HCT116 (cell line): ENCODE measurements around the gene RHOH. TPM values are rescaled to one million over a fixed set of nuclear protein-coding genes. Genes with fewer than 3 reads are reported as not detected.

ENCODE experiments used
- ATAC-seq: fragments of 200-7000 bp; cut with Tn5 transposase; 2 replicates; pipeline ENCODE4 v1.9.1; 2020; ENCODE audit warnings: mild to moderate bottlenecking, moderate library complexity
- BruUV-seq: library from RNA; stranded (reverse); fragments of 400-500 nt; replicated peaks from 2 replicates; lab custom pipeline; 2021; lab: Mats Ljungman, UMichigan
- CTCF ChIA-PET: fragments of 300-600 bp; sonication (Branson Sonifier 250); formaldehyde crosslinking; loops from one replicate; lab custom pipeline; 2021; ENCODE audit warnings: antibody characterized with exemption; lab: Charles Lee
- POLR2A ChIA-PET: fragments of 300-600, 350-600 bp; sonication (Branson Sonifier 250); formaldehyde crosslinking; loops from one replicate; lab custom pipeline; 2021; ENCODE audit warnings: antibody characterized with exemption; lab: Charles Lee
- RAD21 ChIA-PET, 2 experiments: fragments of 300-600 bp; sonication (Branson Sonifier 250); formaldehyde crosslinking; loops; one replicate each; lab custom pipeline; 2023; ENCODE audit warnings: low total read pairs in 2 of 2; ENCODE audit not compliant: uncharacterized antibody in 2 of 2, unreplicated experiment in 2 of 2, low non-redundant PET in 1 of 2; lab: Charles Lee
- DNase-seq: peaks from one replicate; pipeline ENCODE4 v3.0.0-alpha.2; 2010; ENCODE audit warnings: low read depth, low spot score
- H2AFZ ChIP-seq: fragments of 200-600 bp; shearing (Covaris generic), sonication (generic); 2 replicates; pipeline ENCODE4 v1.6.1; 2017; ENCODE audit warnings: low read depth, mixed run types, mixed read lengths, antibody characterized with exemption, low read length; ENCODE audit not compliant: poor library complexity, severe bottlenecking
- H3K27ac ChIP-seq: 2 replicates; pipeline ENCODE4 v1.5.1; 2012; ENCODE audit warnings: low read depth, low read length
- H3K27me3 ChIP-seq: fragments of 200-600 bp; sonication (generic); 2 replicates; pipeline ENCODE4 v1.6.1; 2016; ENCODE audit warnings: mixed run types, low read length, mixed read lengths; ENCODE audit not compliant: insufficient read depth
- H3K36me3 ChIP-seq, 2 experiments: fragments of 200-500 bp in 1 of 2; fragments of 200-600 bp in 1 of 2; sonication (Bioruptor generic) in 1 of 2; sonication (generic) in 1 of 2; 2 replicates each; pipeline versions ENCODE4 v1.5.1 to v1.6.1; 2014 to 2016; ENCODE audit warnings: low read length in 2 of 2, inconsistent platforms in 1 of 2, mixed read lengths in 1 of 2, mixed run types in 1 of 2; ENCODE audit not compliant: insufficient read depth in 2 of 2, control insufficient read depth in 1 of 2
- H3K4me1 ChIP-seq, 2 experiments: fragments of 200-600 bp in 1 of 2; sonication (generic) in 1 of 2; 2 replicates each; pipeline versions ENCODE4 v1.5.1 to v1.6.1; 2012 to 2017; ENCODE audit warnings: low read length in 2 of 2, inconsistent platforms in 1 of 2, mild to moderate bottlenecking in 1 of 2, mixed read lengths in 1 of 2, mixed run types in 1 of 2, moderate library complexity in 1 of 2; ENCODE audit not compliant: insufficient read depth in 2 of 2, control insufficient read depth in 1 of 2
- H3K4me2 ChIP-seq: fragments of 200-600 bp; sonication (generic); 2 replicates; pipeline ENCODE4 v1.6.1; 2017; ENCODE audit warnings: mixed run types, low read length, mixed read lengths
- H3K4me3 ChIP-seq, 2 experiments: fragments of 200-600 bp in 1 of 2; sonication (generic) in 1 of 2; replicated peaks in 1 of 2; 2 replicates each; pipeline ENCODE4 v1.5.1; 2011 to 2016; ENCODE audit warnings: low read length in 2 of 2, control low read depth in 1 of 2, low read depth in 1 of 2, mild to moderate bottlenecking in 1 of 2, mixed read lengths in 1 of 2, mixed run types in 1 of 2
- H3K79me2 ChIP-seq: fragments of 200-600 bp; sonication (generic); 2 replicates; pipeline ENCODE4 v1.6.1; 2017; ENCODE audit warnings: mild to moderate bottlenecking, mixed run types, low read length, moderate library complexity, mixed read lengths; ENCODE audit not compliant: insufficient read depth
- H3K9ac ChIP-seq: fragments of 200-600 bp; sonication (generic); 2 replicates; pipeline ENCODE4 v1.6.1; 2016; ENCODE audit warnings: low read length, mixed read lengths
- H3K9me2 ChIP-seq: fragments of 200-600 bp; sonication (generic), shearing (Covaris generic); 2 replicates; pipeline ENCODE4 v1.6.1; 2017; ENCODE audit warnings: mixed run types, mild to moderate bottlenecking, moderate library complexity; ENCODE audit not compliant: insufficient read depth
- H3K9me3 ChIP-seq, 2 experiments: fragments of 200-500 bp in 1 of 2; fragments of 200-600 bp in 1 of 2; sonication (Bioruptor generic) in 1 of 2; sonication (generic) in 1 of 2; 2 replicates each; pipeline ENCODE4 v1.6.1; 2014 to 2017; ENCODE audit warnings: low read length in 2 of 2, mixed read lengths in 2 of 2, inconsistent platforms in 1 of 2, low read depth in 1 of 2, mild to moderate bottlenecking in 1 of 2, mixed run types in 1 of 2, moderate library complexity in 1 of 2; ENCODE audit not compliant: control insufficient read depth in 1 of 2, insufficient read depth in 1 of 2
- H4K20me1 ChIP-seq: fragments of 200-600 bp; sonication (generic), shearing (Covaris generic); 2 replicates; pipeline ENCODE4 v1.6.1; 2017; ENCODE audit warnings: mixed run types, mild to moderate bottlenecking, moderate library complexity; ENCODE audit not compliant: insufficient read depth
- CBX3 ChIP-seq: IDR thresholded peaks from 2 replicates; pipeline ENCODE4 v1.6.1; 2012; ENCODE audit warnings: low read depth
- CEBPB ChIP-seq: IDR thresholded peaks from 2 replicates; pipeline ENCODE4 v1.6.1; 2012; ENCODE audit warnings: low read depth
- CTCF ChIP-seq, 3 experiments: fragments of 200-600 bp in 1 of 3; sonication (generic) in 1 of 3; IDR thresholded peaks in 2 of 3; conservative IDR thresholded peaks in 1 of 3; 2 replicates each; pipeline ENCODE4 v1.5.1; 2012 to 2017; ENCODE audit warnings: low read depth in 2 of 3, low read length in 2 of 3, antibody characterized with exemption in 1 of 3, borderline replicate concordance in 1 of 3, control low read depth in 1 of 3, mild to moderate bottlenecking in 1 of 3, mixed read lengths in 1 of 3, mixed run types in 1 of 3, moderate library complexity in 1 of 3; ENCODE audit not compliant: insufficient read depth in 1 of 3
- EGR1 ChIP-seq: IDR thresholded peaks from 2 replicates; pipeline ENCODE4 v1.6.1; 2012; ENCODE audit warnings: low read depth
- ELF1 ChIP-seq: IDR thresholded peaks from 2 replicates; pipeline ENCODE4 v1.6.1; 2012; ENCODE audit warnings: low read depth, borderline replicate concordance
- JUND ChIP-seq: IDR thresholded peaks from 2 replicates; pipeline ENCODE4 v1.6.1; 2012
- RAD21 ChIP-seq: IDR thresholded peaks from 2 replicates; pipeline ENCODE4 v1.6.1; 2012; ENCODE audit warnings: low read depth, mild to moderate bottlenecking
- REST ChIP-seq: IDR thresholded peaks from 2 replicates; pipeline ENCODE4 v1.6.1; 2012; ENCODE audit warnings: low read depth
- SP1 ChIP-seq: IDR thresholded peaks from 2 replicates; pipeline ENCODE4 v1.6.1; 2012; ENCODE audit warnings: low read depth
- YY1 ChIP-seq: IDR thresholded peaks from 2 replicates; pipeline ENCODE4 v1.6.1; 2011; ENCODE audit warnings: low read length, low read depth, moderate library complexity, mild to moderate bottlenecking; ENCODE audit not compliant: insufficient replicate concordance; ENCODE audit errors: extremely low read depth
- ZBTB33 ChIP-seq: IDR thresholded peaks from 2 replicates; pipeline ENCODE4 v1.6.1; 2011; ENCODE audit warnings: mild to moderate bottlenecking, low read length, moderate library complexity; ENCODE audit not compliant: insufficient replicate concordance; ENCODE audit errors: extremely low read depth
- ZNF274 ChIP-seq: fragments of 200-500 bp; sonication (Bioruptor generic); IDR thresholded peaks from 2 replicates; pipeline ENCODE4 v1.6.1; 2014; ENCODE audit warnings: mild to moderate bottlenecking, low read depth, low read length, inconsistent platforms
- intact Hi-C: fragments of 100-400 bp; cut with micrococcal nuclease; formaldehyde crosslinking; loops from 2 replicates; pipeline ENCODE4 v1.10.0; 2022
- total RNA-seq: library from RNA; stranded (reverse); gene quantifications from one replicate; pipeline ENCODE4 v1.2.1, GENCODE V29; 2021; ENCODE audit not compliant: unreplicated experiment

RHOH gene
- total RNA-seq, 1 experiment from 2014 or later: 0.74 TPM

GRCh38 chr4:40241941-40242340 lies 45.1 kb downstream of the RHOH start:
- ChIA-PET RAD21 (no interaction called here), CTCF (no interaction called here), POLR2A (no interaction called here)
- Histone ChIP-seq H3K27me3 (no peaks in the 10 kb centered on the region), H3K9ac (no peak overlapping the region), H2AFZ (no peak overlapping the region), H3K27ac (no peak overlapping the region), H3K79me2 (no peaks in the 10 kb centered on the region), H3K9me2 (no peaks in the 10 kb centered on the region), H4K20me1 (no peaks in the 10 kb centered on the region), H3K9me3 (no peaks in the 10 kb centered on the region), H3K4me2 (no peak overlapping the region), H3K36me3 (no peaks in the 10 kb centered on the region), H3K4me3 (no peak overlapping the region), H3K4me1 (peaks cover 8 to 38% of the 10 kb centered on the region in 2 experiments; a peak in 3 of 4 replicates)
- DNase-seq (no peak), ATAC-seq (no peak)
- BruUV-seq: no TSS peak
- TF ChIP-seq REST (no peak), CEBPB (no peak), ZNF274 (no peak), SP1 (no peak), RAD21 (no peak), ZBTB33 (no peak), EGR1 (no peak), YY1 (no peak), CTCF (IDR thresholded peaks at IDR 0.05 in 2 of 3, conservative IDR thresholded peaks at IDR 0.05 in 1 of 3; ENCODE audit: borderline replicate concordance in 1 of 3, insufficient read depth in 1 of 3, low read depth in 2 of 3, low read length in 2 of 3) (no peak), ELF1 (no peak), CBX3 (no peak), JUND (no peak)
- intact Hi-C loops: no loop called here
